ENCODE results near the gene CACNA1C.

CACNA1C gene

GRCh38 chr12:2329661-2330210, 276.9 kb downstream of the CACNA1C start:
- Histone ChIP-seq H3K4me1 (ENCODE audit: insufficient read depth, low read length) (no peaks in the 10 kb centered on the region), H4K20me1 (ENCODE audit: insufficient read depth, low read length) (no peaks in the 10 kb centered on the region), H2AFZ (ENCODE audit: low read depth, low read length) (no peak overlapping the region), H3K27me3 (ENCODE audit: insufficient read depth, low read length, poor library complexity) (peaks cover 21% of the 10 kb centered on the region), H3K9ac (ENCODE audit: low read depth, low read length) (no peak overlapping the region), H3K27ac (ENCODE audit: low read length) (no peak overlapping the region), H3K79me2 (ENCODE audit: insufficient read depth, low read length) (no peaks in the 10 kb centered on the region), H3K4me2 (ENCODE audit: insufficient read depth, low read length) (no peak overlapping the region), H3K36me3 (ENCODE audit: insufficient read depth, low read length) (no peaks in the 10 kb centered on the region), H3K4me3 (ENCODE audit: low read depth in 1 of 2, low read length in 2 of 2) (no peak overlapping the region), H3K9me3 (ENCODE audit: insufficient read depth, low read length, severe bottlenecking) (no peaks in the 10 kb centered on the region)
- ATAC-seq (ENCODE audit: insufficient read depth, low read depth): no peak
- no peak for TF ChIP-seq EZH2 (IDR thresholded peaks at IDR 0.05; ENCODE audit: borderline replicate concordance, low read depth, low read length, severe bottlenecking)
- no peak for TF ChIP-seq CTCF (IDR thresholded peaks at IDR 0.05; ENCODE audit: borderline replicate concordance, extremely low read depth, low read length, poor library complexity, severe bottlenecking)
- DNase-seq: no peak

GRCh38 chr12:2332236-2332635, 279.4 kb downstream of the CACNA1C start:
- H3K9ac ChIP-seq (ENCODE audit: low read depth, low read length): no peak overlapping the region
- H3K4me2 ChIP-seq (ENCODE audit: insufficient read depth, low read length): no peak overlapping the region
- DNase-seq (no peak), ATAC-seq (ENCODE audit: insufficient read depth, low read depth) (no peak)
- H3K4me1 ChIP-seq (ENCODE audit: insufficient read depth, low read length): no peaks in the 10 kb centered on the region
- H3K27ac ChIP-seq (ENCODE audit: low read length): no peak overlapping the region
- TF ChIP-seq EZH2 (IDR thresholded peaks at IDR 0.05; ENCODE audit: borderline replicate concordance, low read depth, low read length, severe bottlenecking) (no peak), CTCF (IDR thresholded peaks at IDR 0.05; ENCODE audit: borderline replicate concordance, extremely low read depth, low read length, poor library complexity, severe bottlenecking) (no peak)
- H3K79me2 ChIP-seq (ENCODE audit: insufficient read depth, low read length): no peaks in the 10 kb centered on the region
- H3K4me3 ChIP-seq (ENCODE audit: low read depth in 1 of 2, low read length in 2 of 2): no peak overlapping the region
- H3K27me3 ChIP-seq (ENCODE audit: insufficient read depth, low read length, poor library complexity): peaks cover 8% of the 10 kb centered on the region
- H2AFZ ChIP-seq (ENCODE audit: low read depth, low read length): no peak overlapping the region
- no peaks in the 10 kb centered on the region for H3K36me3 ChIP-seq (ENCODE audit: insufficient read depth, low read length)
- H3K9me3 ChIP-seq (ENCODE audit: insufficient read depth, low read length, severe bottlenecking): no peaks in the 10 kb centered on the region
- no peaks in the 10 kb centered on the region for H4K20me1 ChIP-seq (ENCODE audit: insufficient read depth, low read length)

GRCh38 chr12:2332947-2333346, 280.2 kb downstream of the CACNA1C start:
- H3K79me2 ChIP-seq (ENCODE audit: insufficient read depth, low read length): no peaks in the 10 kb centered on the region
- no peak overlapping the region for H2AFZ ChIP-seq (ENCODE audit: low read depth, low read length)
- no peak overlapping the region for H3K4me2 ChIP-seq (ENCODE audit: insufficient read depth, low read length)
- H3K27me3 ChIP-seq (ENCODE audit: insufficient read depth, low read length, poor library complexity): peaks cover 8% of the 10 kb centered on the region
- H3K36me3 ChIP-seq (ENCODE audit: insufficient read depth, low read length): no peaks in the 10 kb centered on the region
- no peak for DNase-seq
- no peaks in the 10 kb centered on the region for H3K9me3 ChIP-seq (ENCODE audit: insufficient read depth, low read length, severe bottlenecking)
- no peak for TF ChIP-seq CTCF (IDR thresholded peaks at IDR 0.05; ENCODE audit: borderline replicate concordance, extremely low read depth, low read length, poor library complexity, severe bottlenecking)
- no peak for TF ChIP-seq EZH2 (IDR thresholded peaks at IDR 0.05; ENCODE audit: borderline replicate concordance, low read depth, low read length, severe bottlenecking)
- H3K9ac ChIP-seq (ENCODE audit: low read depth, low read length): no peak overlapping the region
- no peak for ATAC-seq (ENCODE audit: insufficient read depth, low read depth)
- no peak overlapping the region for H3K4me3 ChIP-seq (ENCODE audit: low read depth in 1 of 2, low read length in 2 of 2)
- no peaks in the 10 kb centered on the region for H3K4me1 ChIP-seq (ENCODE audit: insufficient read depth, low read length)
- H3K27ac ChIP-seq (ENCODE audit: low read length): no peak overlapping the region
- no peaks in the 10 kb centered on the region for H4K20me1 ChIP-seq (ENCODE audit: insufficient read depth, low read length)

Measured in DND-41 (cell line).